Skeletal muscle cell (primary cell): ENCODE measurements around the gene SLC25A17.
A peak's percentile ranks its signal among the peaks of the same experiment; 100 is the strongest.
"Not testable (repeated sequence)": the region's sequence is repeated elsewhere in the genome, so short reads cannot be mapped to it uniquely, and the experiment has no call there.

Experiments used
- DNase-seq: peaks from one replicate; pipeline ENCODE4 v3.0.0-alpha.2; 2010; ENCODE audit warnings: low read depth
- H3K4me3 ChIP-seq: 2 replicates; pipeline ENCODE4 v1.5.1; 2011; ENCODE audit warnings: low read depth, mild to moderate bottlenecking, control low read depth, low read length, moderate library complexity

The SLC25A17 gene

GRCh38 chr22:40818747-40819598 is at the start of gene SLC25A17:
TSS of gene SLC25A17 (minus strand) at chr22:40819346. CDS start at chr22:40819248, 98 bp downstream.
- DNase-seq = peak; percentile 31
- peak within 1 kb of the TSS; percentile 84 for H3K4me3 ChIP-seq

- not testable (repeated sequence) for DNase-seq, H3K4me3 ChIP-seq
Observed at GRCh38 chr22:40868379-40868778, 49.2 kb upstream of the SLC25A17 start.

- DNase-seq = no peak
- H3K4me3 ChIP-seq = no peak overlapping the region
Observed at GRCh38 chr22:40867109-40867508, 48.0 kb upstream of the SLC25A17 start.

GRCh38 chr22:40862537-40862936 is 43.4 kb upstream of the SLC25A17 start:
- H3K4me3 ChIP-seq = no peak overlapping the region
- DNase-seq = no peak

- DNase-seq = no peak
- H3K4me3 ChIP-seq = no peak within 1 kb of the TSS
Observed at GRCh38 chr22:40862013-40862412, 42.9 kb upstream of the SLC25A17 start, which contains the start of gene DNAJB7. TSS of gene DNAJB7 (minus strand) at chr22:40862113. CDS start at chr22:40861994, 119 bp downstream.

- no peak for DNase-seq
- peak overlapping the region; percentile 100 for H3K4me3 ChIP-seq
Observed at GRCh38 chr22:40857309-40857855, 38.2 kb upstream of the SLC25A17 start.

- H3K4me3 ChIP-seq = peak within 1 kb of the TSS; percentile 100
- peak; percentile 89 for DNase-seq
Observed at GRCh38 chr22:40856513-40857308, 37.6 kb upstream of the SLC25A17 start, which contains the start of the genes ST13 and XPNPEP3. TSS of gene ST13 (minus strand) at chr22:40856639. CDS start at chr22:40856540, 99 bp downstream. TSS of gene XPNPEP3 (plus strand) at chr22:40857148. CDS start at chr22:40857182, 34 bp downstream.

- peak overlapping the region; percentile 100 for H3K4me3 ChIP-seq
- no peak for DNase-seq
Observed at GRCh38 chr22:40855979-40856512, 36.9 kb upstream of the SLC25A17 start.

- H3K4me3 ChIP-seq = peak overlapping the region; percentile 100
- DNase-seq = no peak
Observed at GRCh38 chr22:40855071-40855978, 36.2 kb upstream of the SLC25A17 start.

GRCh38 chr22:40853961-40854360 is 34.8 kb upstream of the SLC25A17 start:
- no peak for DNase-seq
- H3K4me3 ChIP-seq = peak overlapping the region; percentile 100

- no peak overlapping the region for H3K4me3 ChIP-seq
- no peak for DNase-seq
Observed at GRCh38 chr22:40853333-40853732, 34.2 kb upstream of the SLC25A17 start.

GRCh38 chr22:40845816-40846215 is 26.7 kb upstream of the SLC25A17 start:
- DNase-seq, H3K4me3 ChIP-seq: not testable (repeated sequence)

GRCh38 chr22:40844951-40845350 is 25.8 kb upstream of the SLC25A17 start:
- DNase-seq = no peak
- H3K4me3 ChIP-seq = no peak overlapping the region

GRCh38 chr22:40838486-40838885 is 19.3 kb upstream of the SLC25A17 start:
- no peak overlapping the region for H3K4me3 ChIP-seq
- DNase-seq = no peak

GRCh38 chr22:40834619-40835018 is 15.5 kb upstream of the SLC25A17 start:
- DNase-seq = no peak
- no peak overlapping the region for H3K4me3 ChIP-seq

- DNase-seq = no peak
- no peak overlapping the region for H3K4me3 ChIP-seq
Observed at GRCh38 chr22:40829131-40829530, 10.0 kb upstream of the SLC25A17 start.

GRCh38 chr22:40826984-40827741 is 8.0 kb upstream of the SLC25A17 start:
- no peak for DNase-seq
- no peak overlapping the region for H3K4me3 ChIP-seq

- H3K4me3 ChIP-seq, DNase-seq: not testable (repeated sequence)
Observed at GRCh38 chr22:40826292-40826691, 7.1 kb upstream of the SLC25A17 start.
